ENCODE measurements around the gene CDK11A.

- TF ChIP-seq CTCF (conservative IDR thresholded peaks at IDR 0.05 in 1 of 2, IDR thresholded peaks at IDR 0.05 in 1 of 2; ENCODE audit: low read depth in 1 of 2, low read length in 2 of 2) (no peak), EZH2 (IDR thresholded peaks at IDR 0.05; ENCODE audit: low read length, missing control alignments) (no peak)
Observed at GRCh38 chr1:1677718-1678580, 46.2 kb downstream of the CDK11A start.

Data from fibroblast of lung (primary cell).